OCI-LY7 (cell line): Measurements from ENCODE around the gene URB2. TPM values are rescaled to one million over a fixed set of nuclear protein-coding genes. Genes with fewer than 3 reads are reported as not detected.
A peak's percentile ranks its signal among the peaks of the same experiment; 100 is the strongest.

Experiments used
- BruUV-seq: library from RNA; stranded (reverse); fragments of 400-500 nt; replicated peaks from 2 replicates; lab custom pipeline; 2021; lab: Mats Ljungman, UMichigan
- CTCF ChIA-PET: fragments of 300-600 bp; sonication (Branson Sonifier 250); formaldehyde crosslinking; loops from one replicate; lab custom pipeline; 2022; ENCODE audit warnings: antibody characterized with exemption; ENCODE audit not compliant: unreplicated experiment; lab: Charles Lee
- POLR2A ChIA-PET: fragments of 300-600 bp; sonication (Branson Sonifier 250); formaldehyde crosslinking; loops from one replicate; lab custom pipeline; 2022; ENCODE audit warnings: antibody characterized with exemption; lab: Charles Lee
- DNase-seq: peaks from one replicate; pipeline ENCODE4 v3.0.0-alpha.2; 2015; ENCODE audit warnings: low spot score
- H2AFZ ChIP-seq: fragments of 200-600 bp; sonication (generic), shearing (Covaris generic); 2 replicates; pipeline ENCODE4 v1.6.1; 2014; ENCODE audit warnings: mild to moderate bottlenecking, antibody characterized with exemption, low read length, moderate library complexity
- H3K27ac ChIP-seq: fragments of 200-600 bp; sonication (generic); 2 replicates; pipeline ENCODE4 v1.5.1; 2014; ENCODE audit warnings: mixed run types, low read depth, mild to moderate bottlenecking, moderate library complexity, low read length, inconsistent platforms; ENCODE audit not compliant: poor library complexity, severe bottlenecking
- H3K36me3 ChIP-seq: fragments of 200-600 bp; sonication (generic); 2 replicates; pipeline ENCODE4 v1.6.1; 2014; ENCODE audit warnings: mild to moderate bottlenecking, antibody characterized with exemption, low read length, moderate library complexity, mixed read lengths; ENCODE audit not compliant: insufficient read depth
- H3K4me1 ChIP-seq: fragments of 200-600 bp; sonication (generic); 2 replicates; pipeline ENCODE4 v1.5.1; 2014; ENCODE audit warnings: mild to moderate bottlenecking, low read length; ENCODE audit not compliant: insufficient read depth, poor library complexity, severe bottlenecking
- H3K4me2 ChIP-seq: fragments of 200-600 bp; sonication (generic); 2 replicates; pipeline ENCODE4 v1.6.1; 2014; ENCODE audit warnings: mild to moderate bottlenecking, low read length
- H3K4me3 ChIP-seq: fragments of 200-600 bp; sonication (generic); 2 replicates; pipeline ENCODE4 v1.5.1; 2014; ENCODE audit warnings: mild to moderate bottlenecking, low read depth, low read length; ENCODE audit not compliant: poor library complexity, severe bottlenecking
- H3K79me2 ChIP-seq: fragments of 200-600 bp; sonication (generic); 2 replicates; pipeline ENCODE4 v1.6.1; 2016; ENCODE audit warnings: low read depth, mild to moderate bottlenecking, low read length, moderate library complexity, mixed read lengths; ENCODE audit not compliant: insufficient read depth
- H3K9me2 ChIP-seq: fragments of 200-600 bp; sonication (generic); 2 replicates; pipeline ENCODE4 v1.6.1; 2016; ENCODE audit warnings: mild to moderate bottlenecking, low read length, mixed read lengths; ENCODE audit not compliant: insufficient read depth
- H3K9me3 ChIP-seq: fragments of 200-600 bp; sonication (generic); 2 replicates; pipeline ENCODE4 v1.6.1; 2014; ENCODE audit warnings: mild to moderate bottlenecking, mixed run types, low read length, mixed read lengths
- H4K20me1 ChIP-seq: fragments of 200-600 bp; sonication (generic); 2 replicates; pipeline ENCODE4 v1.6.1; 2014; ENCODE audit warnings: mild to moderate bottlenecking, antibody characterized with exemption, low read length, moderate library complexity, mixed read lengths; ENCODE audit not compliant: insufficient read depth
- CTCF ChIP-seq: fragments of 200-600 bp; sonication (generic); conservative IDR thresholded peaks from 2 replicates; pipeline ENCODE4 v1.5.1; 2014; ENCODE audit warnings: mild to moderate bottlenecking, antibody characterized with exemption, low read length, moderate library complexity, mixed read lengths
- EZH2phosphoT487 ChIP-seq: fragments of 200-600 bp; sonication (generic); IDR thresholded peaks from 2 replicates; pipeline ENCODE4 v1.6.1; 2018; ENCODE audit warnings: low read depth, borderline replicate concordance, mild to moderate bottlenecking, mixed run types, antibody characterized with exemption, low read length, moderate library complexity, mixed read lengths
- intact Hi-C: fragments of 100-400 bp; cut with micrococcal nuclease; formaldehyde crosslinking; loops from one replicate; pipeline ENCODE4 v1.10.0; 2022; ENCODE audit not compliant: unreplicated experiment
- total RNA-seq, 2 experiments: library from RNA; depleted of rRNA in 1 of 2; stranded (reverse); fragments of >200 nt in 1 of 2; shearing (Covaris generic) in 1 of 2; gene quantifications; 2 replicates each; pipeline ENCODE4 v1.2.3, GENCODE V29; 2014 to 2022

The URB2 gene
- total RNA-seq, 2 experiments from 2014 or later: 25.1 to 30.2 TPM

DNA sequence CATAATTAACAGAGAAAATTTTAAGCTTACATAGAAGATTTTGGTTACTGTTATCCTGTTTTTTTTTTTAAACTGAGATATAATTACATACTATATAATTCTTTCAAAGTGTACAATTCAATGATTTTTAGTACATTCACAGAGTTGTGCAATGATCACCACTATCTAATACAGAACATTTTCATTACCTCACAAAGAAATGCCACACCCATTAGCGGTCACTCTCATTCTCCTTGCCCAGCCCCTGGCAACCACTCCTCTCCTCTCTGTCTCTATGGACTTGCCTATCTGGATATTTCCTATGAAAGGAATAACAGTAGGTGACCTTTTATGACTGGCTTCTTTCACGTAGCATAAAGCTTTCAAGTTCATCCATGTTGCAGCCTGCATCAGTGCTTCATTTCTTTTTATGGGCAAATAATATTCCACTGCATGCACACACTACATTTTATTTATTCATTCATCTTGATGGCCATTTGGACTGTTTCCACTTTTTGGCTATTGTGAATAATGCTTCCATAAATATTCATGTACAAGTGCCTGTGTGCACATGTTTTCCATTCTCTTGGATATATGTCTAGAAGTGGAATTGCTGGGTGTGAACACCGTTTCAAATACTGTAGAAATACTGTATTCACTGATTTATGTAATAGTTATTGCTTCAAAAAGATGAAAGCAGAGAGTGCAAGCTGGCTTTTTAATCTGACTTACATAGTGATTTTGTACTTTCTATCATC lies 26.7 kb upstream of the URB2 start:
- ChIA-PET POLR2A (interaction anchor here (0.7 kb wide), 1 partner anchor 29 kb away, joined by 3 read pairs; no protein-coding TSS in a partner anchor), CTCF (no interaction called here)
- Histone ChIP-seq H3K27ac (no peak overlapping the region), H3K4me3 (no peak overlapping the region), H3K4me2 (no peak overlapping the region), H3K9me3 (no peaks in the 10 kb centered on the region), H3K9me2 (no peaks in the 10 kb centered on the region), H3K4me1 (no peaks in the 10 kb centered on the region), H4K20me1 (no peaks in the 10 kb centered on the region; the same call in 1 of the 2 replicates), H3K79me2 (peaks cover 23% of the 10 kb centered on the region; the same call in 1 of the 2 replicates), H3K36me3 (peaks cover 76% of the 10 kb centered on the region), H2AFZ (no peak overlapping the region)
- intact Hi-C loops: no loop called here
- BruUV-seq: TSS peak; percentile 23
- no peak for DNase-seq
- no peak for TF ChIP-seq CTCF
- TF ChIP-seq EZH2phosphoT487: no peak

GRCh38 chr1:229600229-229600628 lies 25.8 kb upstream of the URB2 start:
- CTCF ChIA-PET: no interaction called here
- Histone ChIP-seq H3K9me3 (no peaks in the 10 kb centered on the region), H3K79me2 (peaks cover 23% of the 10 kb centered on the region; the same call in 1 of the 2 replicates), H3K4me2 (no peak overlapping the region), H3K27ac (no peak overlapping the region), H3K4me3 (no peak overlapping the region), H3K4me1 (no peaks in the 10 kb centered on the region), H4K20me1 (no peaks in the 10 kb centered on the region; the same call in 1 of the 2 replicates), H3K36me3 (peaks cover 73% of the 10 kb centered on the region), H2AFZ (no peak overlapping the region), H3K9me2 (no peaks in the 10 kb centered on the region)
- POLR2A ChIA-PET: no interaction called here
- TF ChIP-seq CTCF: no peak
- no peak for TF ChIP-seq EZH2phosphoT487
- no peak for DNase-seq
- intact Hi-C loops: no loop called here
- BruUV-seq: no TSS peak

- CTCF ChIA-PET: no interaction called here
- POLR2A ChIA-PET: no interaction called here
Measured at GRCh38 chr1:229603371-229604005, 22.6 kb upstream of the URB2 start.

More at GRCh38 chr1:229603371-229604005, 22.6 kb upstream of the URB2 start:
- Histone ChIP-seq H3K4me2 (no peak overlapping the region), H3K4me3 (no peak overlapping the region), H2AFZ (no peak overlapping the region), H3K9me2 (no peaks in the 10 kb centered on the region), H3K36me3 (peaks cover 92% of the 10 kb centered on the region), H3K9me3 (no peaks in the 10 kb centered on the region), H4K20me1 (no peaks in the 10 kb centered on the region), H3K79me2 (peaks cover 20% of the 10 kb centered on the region; the same call in 1 of the 2 replicates), H3K4me1 (no peaks in the 10 kb centered on the region), H3K27ac (no peak overlapping the region)
- intact Hi-C loops: no loop called here
- no TSS peak for BruUV-seq
- no peak for DNase-seq
- TF ChIP-seq EZH2phosphoT487 (no peak), CTCF (no peak)
